Activated CD8-positive, alpha-beta memory T cell treated with anti-CD3 and anti-CD28 coated beads for 1 hour (primary cell): ENCODE results near the gene MLST8.

ENCODE experiments used
- DNase-seq, 2 donors: peaks; one replicate each; pipeline ENCODE4 v3.0.0-alpha.2; 2020; ENCODE audit warnings: low read depth in 1 of 2; ENCODE audit errors: extremely low read depth in 1 of 2

Gene MLST8

GRCh38 chr16:2208308-2208707 lies 3.1 kb downstream of the MLST8 start:
- DNase-seq: no peak

- DNase-seq: no peak
Measured at GRCh38 chr16:2208772-2209171, 3.5 kb downstream of the MLST8 start.

GRCh38 chr16:2209258-2210008 lies 4.2 kb downstream of the MLST8 start:
- no peak for DNase-seq

- no peak for DNase-seq
Measured at GRCh38 chr16:2210009-2210332, 4.7 kb downstream of the MLST8 start.

- no peak for DNase-seq
Measured at GRCh38 chr16:2210386-2211365, 5.4 kb downstream of the MLST8 start, which contains the start of gene BRICD5. TSS of gene BRICD5 (minus strand) at chr16:2210863. CDS start at chr16:2210833, 30 bp downstream.

DNA sequence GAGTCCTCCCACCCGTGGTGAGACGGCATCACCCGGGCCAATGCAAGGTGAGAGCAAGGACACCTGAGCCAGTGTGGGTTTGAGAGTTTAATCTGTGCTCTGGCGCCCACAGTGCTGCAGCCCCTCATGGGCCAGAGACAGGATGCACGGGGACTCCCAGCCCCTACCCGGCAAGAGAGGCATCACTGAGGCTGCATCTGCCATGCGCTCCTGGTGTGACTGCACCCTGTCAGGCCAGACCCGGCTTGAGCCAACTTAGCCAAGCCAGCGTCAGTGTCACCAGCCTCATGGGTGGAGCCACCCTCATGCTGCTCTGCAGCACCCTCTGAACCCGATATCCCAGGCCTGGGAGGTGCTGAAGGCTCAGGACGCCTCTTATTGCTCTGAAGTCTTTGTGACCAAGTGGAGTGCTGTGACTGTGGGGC lies 6.7 kb downstream of the MLST8 start:
- no peak for DNase-seq

DNA sequence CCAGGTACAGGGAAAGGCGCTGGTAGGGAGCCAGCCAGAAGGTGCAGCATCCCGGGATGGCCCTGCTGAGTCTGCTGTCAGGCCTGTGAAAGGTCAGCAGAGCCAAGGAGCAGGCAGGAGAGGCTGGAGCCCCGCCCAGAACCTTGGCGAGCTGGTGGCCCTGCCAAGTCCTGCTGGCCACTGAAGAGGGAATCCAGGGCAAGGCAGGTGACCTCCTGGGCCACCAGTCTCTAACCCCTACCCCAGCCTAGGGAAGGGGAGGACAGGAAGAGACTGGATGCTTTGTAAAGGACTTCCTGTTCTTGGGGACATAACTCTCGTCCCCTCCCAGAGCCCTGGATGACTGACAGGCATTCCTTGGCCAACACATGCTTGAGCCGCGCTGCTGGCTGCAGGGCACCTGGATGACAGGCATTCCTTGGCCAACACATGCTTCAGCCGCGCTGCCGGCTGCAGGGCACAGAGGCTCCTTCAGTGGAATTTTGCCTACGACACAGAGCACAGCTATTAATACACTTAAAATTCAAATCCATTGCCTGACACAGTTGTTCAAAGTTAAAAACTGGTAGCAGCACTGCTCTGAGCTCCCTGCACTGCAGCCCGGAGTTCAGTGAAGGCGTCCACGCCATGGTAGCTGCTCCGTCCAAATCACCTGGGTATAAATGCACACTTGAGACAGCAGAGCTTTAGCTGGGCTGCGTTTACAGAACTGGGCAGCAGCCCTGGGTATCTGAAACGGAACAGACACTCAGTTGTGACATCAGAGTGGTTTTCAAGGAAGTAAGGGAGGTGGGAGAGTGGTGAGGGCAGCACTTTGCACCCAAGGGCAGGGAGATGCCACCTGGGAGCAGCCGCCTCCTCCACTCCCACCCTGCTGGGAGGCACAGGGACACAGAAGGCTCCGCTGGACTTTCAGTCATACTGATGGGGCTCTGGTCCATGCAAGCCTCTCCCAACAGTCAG lies 7.4 kb downstream of the MLST8 start:
- DNase-seq: no peak

DNA sequence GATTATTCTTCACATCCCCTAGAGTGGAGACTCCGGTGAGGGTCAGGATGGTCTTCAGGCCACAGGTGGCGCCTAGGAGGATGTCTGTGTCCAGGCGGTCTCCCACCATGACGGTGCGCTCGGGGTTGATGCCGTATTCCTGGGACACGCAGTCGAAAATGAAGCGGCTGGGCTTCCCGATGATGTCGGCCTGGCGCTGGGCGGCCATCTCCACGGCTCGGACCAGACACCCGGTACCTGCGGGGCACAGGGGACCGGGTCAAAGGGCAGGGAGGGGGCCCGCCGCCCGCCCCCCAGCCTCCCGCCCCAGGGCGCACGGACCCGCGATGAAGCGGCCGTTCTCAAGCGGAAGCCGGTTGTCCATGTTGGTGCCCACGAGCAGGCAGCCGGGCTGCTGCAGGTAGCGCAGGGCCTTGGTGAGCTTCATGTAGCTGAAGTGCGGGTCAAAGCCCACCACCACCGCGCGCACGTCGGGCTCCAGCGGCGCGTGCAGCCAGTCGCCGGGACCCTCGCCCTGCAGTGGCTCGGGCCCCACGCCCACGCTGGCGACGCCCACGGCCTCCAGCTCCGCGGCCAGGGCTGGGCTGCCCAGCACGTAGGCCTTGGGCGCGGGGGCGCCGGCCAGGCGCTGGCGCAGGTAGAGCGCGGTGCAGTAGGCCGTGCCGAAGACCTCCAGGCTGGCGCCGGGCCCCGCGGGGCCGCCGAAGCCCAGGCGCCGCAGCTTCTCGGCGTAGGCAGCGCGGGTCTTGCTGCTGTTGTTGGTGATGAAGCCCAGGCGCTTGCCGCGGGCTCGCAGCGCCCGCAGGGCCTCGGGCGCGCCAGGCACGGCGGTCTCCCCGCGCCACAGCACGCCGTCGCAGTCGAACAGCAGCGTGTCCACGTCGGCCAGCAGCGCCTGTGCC lies 8.8 kb downstream of the MLST8 start:
- no peak for DNase-seq

GRCh38 chr16:2214719-2214968 lies 9.4 kb downstream of the MLST8 start, which contains the start of gene PGP:
TSS of gene PGP (minus strand) at chr16:2214840. CDS start at chr16:2214777, 63 bp downstream.
- no peak for DNase-seq

DNA sequence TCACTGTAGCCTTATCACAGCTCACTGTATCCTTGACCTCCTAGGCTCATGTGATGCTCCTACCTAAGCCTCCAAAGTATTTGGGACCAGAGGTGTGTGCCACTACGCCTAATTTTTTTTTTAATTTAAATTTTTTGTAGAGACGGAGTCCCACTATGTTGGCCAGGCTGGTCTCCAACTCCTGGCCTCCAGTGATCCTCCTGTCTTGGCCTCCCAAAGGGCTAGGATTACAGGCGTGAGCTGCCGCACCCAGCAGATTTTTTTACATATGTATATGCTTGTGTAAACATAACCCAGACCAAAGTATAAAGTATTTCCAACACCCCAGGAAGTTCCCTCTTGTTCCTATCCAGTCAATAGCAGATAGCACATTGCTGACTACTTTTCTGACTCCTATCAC lies 11.1 kb downstream of the MLST8 start:
- DNase-seq: no peak

GRCh38 chr16:2223221-2223941 lies 18.1 kb downstream of the MLST8 start, which contains the start of gene E4F1:
TSS of gene E4F1 (plus strand) at chr16:2223591. CDS start at chr16:2223614, 23 bp downstream.
- DNase-seq: peak; percentile 97 to 98

DNA sequence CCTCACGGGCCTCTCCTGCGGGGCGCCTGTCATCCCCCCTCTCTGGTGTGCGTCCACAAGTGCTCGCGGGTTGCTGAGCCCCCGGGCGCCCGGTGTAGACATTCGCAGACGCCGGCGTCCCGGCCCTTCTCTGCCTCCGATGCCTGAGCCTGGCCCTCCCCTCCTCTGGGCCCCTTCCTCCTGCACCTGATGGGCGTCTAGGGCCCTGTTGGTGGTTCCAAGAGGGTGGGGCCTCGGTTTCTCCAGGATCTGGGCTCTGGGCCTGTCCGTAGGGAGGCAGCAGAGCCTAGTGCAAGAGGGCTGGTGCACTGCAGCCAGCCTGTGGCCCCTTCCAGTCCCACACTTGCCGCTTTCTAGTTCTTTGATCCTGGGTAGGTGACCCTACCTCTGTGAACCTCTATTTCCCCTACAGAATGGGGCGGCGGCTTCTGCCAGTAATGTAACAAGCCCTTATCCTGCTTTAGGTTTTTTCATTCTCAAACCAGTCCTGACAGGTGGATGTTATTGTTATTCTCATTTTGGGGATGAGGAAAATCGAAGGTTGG lies 18.8 kb downstream of the MLST8 start:
- no peak for DNase-seq

- DNase-seq: no peak
Measured at GRCh38 chr16:2226245-2226793, 21.1 kb downstream of the MLST8 start.

DNA sequence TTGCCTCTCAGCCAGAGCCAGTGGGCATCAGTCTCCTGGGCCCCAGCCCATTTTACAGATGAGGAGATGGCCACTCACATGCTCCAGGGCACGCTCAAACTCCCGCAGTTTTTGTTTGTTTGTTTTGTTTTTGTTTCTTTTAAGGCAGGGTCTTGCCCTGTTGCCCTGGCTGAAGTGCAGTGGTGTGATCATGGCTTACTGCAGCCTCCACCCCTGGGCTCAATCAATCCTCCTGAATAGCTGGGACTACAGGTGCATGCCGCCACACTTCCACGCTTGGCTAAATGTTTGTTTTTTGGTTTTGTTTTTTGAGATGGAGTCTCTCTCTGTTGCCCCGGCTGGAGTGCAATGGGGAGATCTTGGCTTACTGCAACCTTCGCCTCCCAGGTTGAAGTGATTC lies 21.7 kb downstream of the MLST8 start:
- no peak for DNase-seq

DNA sequence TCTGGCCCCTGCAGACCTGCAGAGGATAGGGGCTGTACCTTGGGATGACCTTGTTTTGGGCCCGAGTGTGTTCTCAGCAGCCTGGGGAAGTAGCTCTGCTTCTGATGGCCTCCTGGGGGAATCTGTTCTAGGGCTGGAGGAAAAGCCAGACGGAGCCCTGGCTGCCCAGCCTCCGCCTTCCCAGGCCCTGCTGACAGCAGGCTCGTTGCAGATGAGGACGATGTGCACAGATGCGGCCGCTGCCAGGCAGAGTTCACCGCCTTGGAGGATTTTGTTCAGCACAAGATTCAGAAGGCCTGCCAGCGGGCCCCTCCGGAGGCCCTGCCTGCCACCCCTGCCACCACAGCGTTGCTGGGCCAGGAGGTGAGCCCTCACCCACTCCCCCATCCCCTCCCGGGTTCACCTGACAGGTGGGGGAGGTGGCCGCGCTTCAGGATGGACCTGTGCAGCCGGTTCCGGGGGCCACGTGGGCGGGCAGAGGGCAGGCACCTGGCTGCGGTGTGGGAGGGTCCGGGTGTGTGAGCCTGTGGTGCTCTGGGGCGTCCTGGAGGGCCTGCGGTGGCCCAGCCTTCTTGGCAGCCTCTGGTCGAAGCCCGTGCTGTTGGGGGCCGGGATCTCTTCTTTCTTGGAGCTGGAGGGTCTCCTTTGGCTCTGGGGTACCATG lies 23.0 kb downstream of the MLST8 start:
- DNase-seq: no peak

- DNase-seq: no peak
Measured at GRCh38 chr16:2229091-2229490, 23.8 kb downstream of the MLST8 start.

DNA sequence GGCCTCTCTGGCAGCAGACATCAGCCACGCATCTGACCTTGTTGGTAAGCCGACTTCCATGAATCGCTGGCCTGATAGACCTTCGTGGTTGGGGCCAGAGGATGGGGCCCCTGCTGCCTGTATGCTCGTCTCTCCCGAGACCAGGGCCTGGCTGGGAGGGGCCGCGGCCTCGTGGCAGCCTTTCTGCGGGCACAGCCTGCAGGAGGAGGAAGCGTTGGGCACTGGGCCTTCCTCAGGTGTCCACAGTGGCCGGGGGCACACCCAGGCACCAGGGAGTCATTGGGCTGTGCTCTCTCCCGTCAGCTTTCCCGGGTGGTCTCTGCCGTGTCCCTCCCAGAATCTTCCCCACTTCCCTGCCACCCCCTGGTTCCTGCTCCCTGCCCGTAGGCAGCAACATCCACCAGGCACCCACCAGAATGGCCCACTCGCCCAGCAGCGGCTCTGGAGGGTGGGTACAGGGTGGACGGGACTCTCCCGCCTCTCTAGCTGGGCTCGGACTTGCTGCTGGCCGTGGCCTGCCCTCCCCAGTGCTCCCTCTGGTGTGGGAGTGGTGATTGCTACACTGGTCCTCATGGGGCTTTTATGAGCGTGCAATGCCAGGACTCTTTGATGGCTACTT lies 24.5 kb downstream of the MLST8 start:
- DNase-seq: no peak

DNA sequence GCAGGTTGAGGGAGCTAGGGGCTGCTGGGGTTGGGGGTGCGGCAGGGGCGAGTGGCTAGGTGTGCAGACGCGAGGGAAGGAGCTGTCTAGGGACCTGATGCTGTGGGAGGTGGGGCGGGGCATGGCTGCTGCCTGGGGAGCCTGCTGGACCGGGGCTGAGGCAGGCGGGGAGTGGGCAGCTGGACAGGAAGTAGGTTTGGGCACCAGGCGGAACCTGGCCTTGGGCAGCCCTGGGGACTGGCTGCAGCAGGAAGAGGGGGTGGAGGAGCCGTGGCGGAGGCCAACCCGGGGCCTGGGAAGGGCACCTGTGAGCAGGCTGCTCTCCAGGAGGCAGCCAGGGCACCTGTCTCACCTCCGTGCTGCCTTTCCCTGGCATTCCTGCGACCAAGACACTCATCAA lies 25.1 kb downstream of the MLST8 start:
- DNase-seq: no peak
